Measurements from ENCODE around the gene DEF6.

The DEF6 gene

DNA sequence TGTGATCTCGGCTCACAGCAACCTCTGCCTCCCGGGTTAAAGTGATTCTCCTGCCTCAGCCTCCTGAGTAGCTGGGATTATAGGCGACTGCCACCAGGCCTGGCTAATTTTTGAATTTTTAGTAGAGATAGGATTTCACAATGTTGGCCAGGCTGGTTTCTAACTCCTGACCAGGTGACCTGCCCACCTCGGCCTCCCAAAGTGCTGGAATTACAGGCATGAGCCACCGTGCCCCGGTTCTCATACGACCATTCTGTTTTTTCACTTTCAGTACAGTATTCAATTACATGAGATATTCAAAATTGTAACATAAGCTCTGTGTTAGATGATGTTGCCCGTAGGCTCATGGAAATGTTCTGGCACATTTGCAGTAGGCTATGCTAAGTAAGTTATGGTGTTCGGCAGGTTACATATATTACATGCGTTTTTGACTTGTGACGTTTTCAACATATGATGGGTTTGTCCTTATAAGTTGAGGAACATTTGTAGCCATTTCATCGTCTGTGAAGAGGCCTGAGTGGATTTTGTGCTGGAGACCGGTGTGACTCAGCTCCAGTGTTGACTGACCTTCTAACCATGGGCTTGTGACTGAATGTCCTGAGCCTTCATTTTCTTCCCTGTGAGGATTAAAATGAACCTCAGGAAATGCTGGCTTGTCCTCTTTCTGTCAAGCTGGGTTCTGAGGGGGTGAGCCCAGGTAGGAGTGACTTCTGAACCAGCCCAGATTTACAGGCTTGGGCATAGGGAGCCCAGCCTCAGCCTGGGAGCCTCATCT, 56.9 kb downstream of the DEF6 start:
- no peak for DNase-seq (ENCODE audit: low read depth)
- TF ChIP-seq, protein P1, sequence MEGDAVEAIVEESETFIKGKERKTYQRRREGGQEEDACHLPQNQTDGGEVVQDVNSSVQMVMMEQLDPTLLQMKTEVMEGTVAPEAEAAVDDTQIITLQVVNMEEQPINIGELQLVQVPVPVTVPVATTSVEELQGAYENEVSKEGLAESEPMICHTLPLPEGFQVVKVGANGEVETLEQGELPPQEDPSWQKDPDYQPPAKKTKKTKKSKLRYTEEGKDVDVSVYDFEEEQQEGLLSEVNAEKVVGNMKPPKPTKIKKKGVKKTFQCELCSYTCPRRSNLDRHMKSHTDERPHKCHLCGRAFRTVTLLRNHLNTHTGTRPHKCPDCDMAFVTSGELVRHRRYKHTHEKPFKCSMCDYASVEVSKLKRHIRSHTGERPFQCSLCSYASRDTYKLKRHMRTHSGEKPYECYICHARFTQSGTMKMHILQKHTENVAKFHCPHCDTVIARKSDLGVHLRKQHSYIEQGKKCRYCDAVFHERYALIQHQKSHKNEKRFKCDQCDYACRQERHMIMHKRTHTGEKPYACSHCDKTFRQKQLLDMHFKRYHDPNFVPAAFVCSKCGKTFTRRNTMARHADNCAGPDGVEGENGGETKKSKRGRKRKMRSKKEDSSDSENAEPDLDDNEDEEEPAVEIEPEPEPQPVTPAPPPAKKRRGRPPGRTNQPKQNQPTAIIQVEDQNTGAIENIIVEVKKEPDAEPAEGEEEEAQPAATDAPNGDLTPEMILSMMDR (conservative IDR thresholded peaks at IDR 0.05; ENCODE audit: low read depth, low read length), result no peak
- H3K4me3 ChIP-seq (ENCODE audit: low read length), result no peak overlapping the region

DNA sequence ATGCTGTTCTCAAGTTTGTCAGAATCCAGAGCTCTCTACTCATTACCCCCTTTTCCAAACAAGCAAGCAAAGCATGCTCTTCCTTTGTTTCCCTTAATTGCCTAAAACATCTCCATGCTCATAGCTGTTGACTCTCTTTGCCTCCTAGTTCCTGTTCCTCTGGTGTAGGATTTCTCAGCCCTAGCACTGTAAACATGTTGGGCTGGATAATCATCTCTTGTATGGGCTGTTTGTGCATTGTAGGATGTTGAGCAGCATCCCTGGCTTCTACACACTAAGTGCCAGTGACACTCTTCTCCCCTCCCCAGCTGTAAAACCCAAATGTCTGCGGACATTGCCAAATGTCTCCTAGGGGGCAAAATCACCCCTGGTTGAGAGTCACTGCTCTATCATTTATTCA, 58.8 kb downstream of the DEF6 start:
- no peak for DNase-seq (ENCODE audit: low read depth)
- TF ChIP-seq, protein P1 (conservative IDR thresholded peaks at IDR 0.05; ENCODE audit: low read depth, low read length), result no peak
- H3K4me3 ChIP-seq (ENCODE audit: low read length), result no peak overlapping the region

DNA sequence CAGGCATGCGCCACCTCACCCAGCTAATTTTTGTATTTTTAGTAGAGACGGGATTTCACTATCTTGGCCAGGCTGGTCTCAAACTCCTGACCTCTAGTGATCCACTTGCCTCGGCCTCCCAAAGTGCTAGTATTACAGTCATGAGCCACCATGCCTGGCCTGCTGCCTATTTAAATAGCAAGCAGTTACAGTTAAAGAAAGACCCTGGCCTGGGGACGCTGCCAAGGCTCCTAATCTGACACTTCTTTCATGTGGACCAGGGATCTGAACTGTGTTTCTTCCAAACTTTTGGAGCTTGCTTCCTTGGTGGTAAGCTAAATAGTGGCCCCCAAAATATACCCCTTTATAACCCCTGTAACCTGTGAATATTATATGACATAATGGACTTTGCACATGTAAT, 60.1 kb downstream of the DEF6 start:
- DNase-seq (ENCODE audit: low read depth), result no peak
- TF ChIP-seq, protein P1 (conservative IDR thresholded peaks at IDR 0.05; ENCODE audit: low read depth, low read length), result no peak
- H3K4me3 ChIP-seq (ENCODE audit: low read length), result no peak overlapping the region

DNA sequence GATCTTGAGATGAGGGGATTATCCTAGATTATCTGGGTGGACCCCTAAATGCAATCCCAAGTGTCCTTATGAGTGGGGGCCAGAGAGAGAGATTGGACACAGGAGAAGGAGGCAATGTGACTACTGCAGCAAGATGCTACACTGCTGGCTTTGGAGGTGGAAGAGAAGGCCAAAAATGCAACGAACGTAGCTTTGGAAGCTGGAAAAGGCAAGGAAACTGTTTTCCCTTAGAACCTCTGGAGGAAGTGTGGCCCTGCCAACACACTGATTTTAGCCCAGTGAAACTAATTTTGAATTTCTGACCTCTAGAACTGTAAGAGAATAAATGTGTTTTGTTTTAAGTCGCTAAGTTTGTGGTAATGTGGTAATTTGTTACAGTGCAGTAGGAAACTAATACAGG, 60.5 kb downstream of the DEF6 start:
- TF ChIP-seq, protein P1 (conservative IDR thresholded peaks at IDR 0.05; ENCODE audit: low read depth, low read length), result no peak
- H3K4me3 ChIP-seq (ENCODE audit: low read length), result no peak overlapping the region
- no peak for DNase-seq (ENCODE audit: low read depth)

DNA sequence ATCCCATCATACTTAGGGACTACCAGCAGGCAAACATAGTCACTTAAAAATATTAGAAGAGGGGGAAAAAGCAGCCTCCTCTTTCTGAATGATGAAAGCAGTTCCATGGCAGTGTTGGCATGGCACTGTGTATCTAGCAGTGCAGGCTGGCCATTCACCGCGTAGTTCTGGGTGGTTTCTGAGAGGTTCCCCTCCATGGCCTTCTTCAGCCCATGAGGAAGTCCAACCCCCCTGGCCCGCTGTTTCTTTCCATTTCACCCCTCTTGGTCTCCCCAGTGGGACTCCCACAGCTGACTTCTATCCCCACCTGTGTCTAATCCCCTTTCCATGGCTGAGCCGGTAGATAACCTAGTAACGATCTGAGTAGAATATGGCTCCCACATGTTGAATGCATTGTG, 61.7 kb downstream of the DEF6 start:
- TF ChIP-seq, protein P1 (conservative IDR thresholded peaks at IDR 0.05; ENCODE audit: low read depth, low read length), result no peak
- no peak for DNase-seq (ENCODE audit: low read depth)
- H3K4me3 ChIP-seq (ENCODE audit: low read length), result no peak overlapping the region

DNA sequence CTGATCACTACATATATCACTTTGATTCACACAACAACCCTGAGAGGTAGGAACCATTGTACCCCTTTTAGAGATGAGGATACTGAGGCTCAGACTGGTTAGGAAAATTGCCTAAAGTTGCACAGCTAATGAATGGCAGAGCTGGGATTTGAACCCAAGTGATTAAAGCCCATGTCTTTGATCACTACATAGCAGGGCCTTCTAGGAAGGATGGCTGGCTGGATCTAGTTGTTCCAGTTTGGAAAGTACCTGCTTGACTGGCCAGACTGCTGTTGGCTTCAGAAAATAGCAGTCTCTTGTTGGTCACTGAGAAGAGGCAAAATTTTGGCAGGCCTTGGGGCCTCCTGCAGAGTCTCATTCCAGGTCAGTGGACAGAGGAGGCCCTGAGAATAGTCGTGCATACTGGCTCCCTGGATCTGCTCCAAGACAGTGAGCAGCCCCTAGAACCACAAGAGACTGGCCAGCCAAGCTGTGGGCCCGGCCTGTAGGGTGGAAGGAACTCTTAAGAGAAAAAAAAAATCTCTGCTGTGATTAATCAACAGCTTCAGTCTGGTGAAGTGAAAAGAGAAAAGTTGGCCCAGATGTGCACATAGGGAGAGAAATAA, 62.2 kb downstream of the DEF6 start:
- H3K4me3 ChIP-seq (ENCODE audit: low read length), result no peak overlapping the region
- TF ChIP-seq, protein P1 (conservative IDR thresholded peaks at IDR 0.05; ENCODE audit: low read depth, low read length), result no peak
- DNase-seq (ENCODE audit: low read depth), result no peak
